Measurements from ENCODE around the gene MAP7.
"Not testable (repeated sequence)": the region's sequence is repeated elsewhere in the genome, so short reads cannot be mapped to it uniquely, and the experiment has no call there.

Gene MAP7

DNA sequence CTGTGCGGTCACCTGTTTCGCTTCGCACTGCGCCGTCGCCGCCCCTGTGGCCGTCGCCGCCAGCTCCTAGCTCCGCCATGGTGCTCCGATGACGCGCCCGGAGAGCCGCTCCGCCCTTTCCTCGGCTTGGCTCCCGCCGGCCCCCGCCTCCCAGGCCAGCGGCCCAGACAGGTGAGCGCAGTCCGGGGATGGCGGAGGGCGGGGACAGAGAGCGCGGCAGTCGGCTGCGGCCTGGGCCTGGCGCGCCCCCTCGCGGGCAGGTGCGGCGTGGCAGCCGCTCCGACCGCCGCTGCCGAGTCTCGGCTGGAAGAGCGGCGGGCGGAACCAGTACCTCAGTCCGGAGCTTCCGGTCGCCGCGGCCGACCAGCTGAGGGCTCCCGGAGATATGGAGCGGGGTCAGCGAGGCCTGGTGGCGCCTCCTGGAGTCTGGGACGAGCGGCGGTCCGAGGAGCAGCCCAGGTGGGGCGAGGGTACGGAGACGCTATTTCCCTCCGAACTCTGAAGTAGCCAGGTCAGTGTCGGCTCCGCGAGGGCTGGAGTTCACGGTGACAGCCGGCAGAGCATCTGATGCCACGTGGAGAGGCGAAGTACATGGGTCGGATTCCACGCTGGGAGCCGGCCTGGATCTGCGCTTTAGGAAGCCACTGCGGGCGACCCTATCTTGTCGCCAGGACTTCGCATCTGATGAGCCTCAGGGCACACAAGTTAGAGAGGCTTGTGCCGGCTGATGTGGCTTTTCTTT is at the start of gene MAP7:
Gene MAP7 (minus strand): TSS at position 93 of the 742 bp plus-strand sequence. CDS start 14 bp downstream, at position 79.
- DNase-seq: peak; percentile 51

DNA sequence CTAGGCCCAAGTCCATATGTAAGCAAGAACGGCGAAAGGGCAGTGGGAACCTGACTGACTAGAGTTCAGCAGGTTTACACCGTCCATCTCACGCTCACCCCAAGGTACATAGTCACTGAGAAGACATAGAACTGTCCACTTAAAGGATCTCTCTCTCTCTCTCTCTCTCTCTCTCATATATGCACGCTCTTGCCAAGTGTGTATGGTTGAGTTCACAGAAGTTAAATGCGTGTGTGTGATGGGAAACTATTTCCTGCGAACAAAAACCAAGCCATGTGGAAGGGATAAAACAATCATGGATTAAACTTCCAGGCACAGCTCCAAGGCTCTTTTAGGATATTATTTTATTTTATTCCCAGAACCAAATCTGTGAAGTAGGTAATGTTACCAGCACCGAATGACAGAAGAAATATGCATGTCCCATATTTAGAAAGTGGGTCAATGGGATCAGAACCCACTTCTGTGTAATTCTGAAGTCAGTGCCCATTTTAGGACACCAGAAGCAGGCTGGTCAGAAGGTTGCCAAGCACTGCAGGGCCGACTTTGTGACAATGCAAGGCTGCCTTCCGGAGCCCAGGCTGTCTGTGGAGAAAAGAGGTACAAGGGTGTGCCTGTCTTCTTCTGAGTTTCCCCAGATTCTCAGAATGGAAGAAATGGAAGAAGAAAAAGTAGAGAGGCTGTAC is 49.2 kb upstream of the MAP7 start:
- no peak for DNase-seq

DNA sequence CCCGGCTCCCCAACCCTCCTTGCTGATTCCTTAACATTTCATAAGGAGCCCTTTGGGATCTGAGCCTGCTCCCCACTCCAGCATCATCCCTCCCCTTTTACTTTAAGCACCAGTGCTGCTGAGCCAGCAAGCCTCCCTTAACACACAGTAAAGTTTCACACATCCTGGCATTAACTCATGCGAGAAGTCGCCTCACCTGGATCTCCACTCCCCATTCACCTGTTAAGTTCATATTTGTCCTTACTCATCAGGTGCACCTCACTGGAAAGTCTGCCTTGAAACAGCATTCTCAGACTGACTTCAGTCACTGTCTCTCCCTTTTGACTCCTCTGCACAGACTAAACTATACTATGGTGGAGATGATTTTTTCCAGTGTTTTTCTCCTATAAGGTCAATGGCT is 47.8 kb upstream of the MAP7 start:
- no peak for DNase-seq

DNA sequence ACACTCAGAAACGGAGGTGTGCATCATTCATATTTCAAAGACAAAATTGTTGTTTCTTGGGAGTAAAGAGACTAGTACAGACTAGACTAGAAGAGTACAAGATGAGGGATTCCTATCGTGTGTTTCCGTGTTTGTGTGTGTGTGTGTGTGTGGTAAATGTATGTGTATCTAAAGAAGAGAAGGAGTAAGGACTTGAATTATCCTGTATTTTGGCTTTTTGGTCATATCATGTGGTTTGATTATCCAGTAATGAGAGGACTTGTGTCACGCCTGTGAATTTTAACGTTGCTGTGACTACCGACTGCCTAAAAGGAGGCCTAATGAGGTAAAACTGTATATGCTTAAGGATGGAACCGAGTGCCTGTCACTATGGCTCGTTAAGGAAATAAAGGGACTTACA is 44.4 kb upstream of the MAP7 start:
- DNase-seq: no peak

DNA sequence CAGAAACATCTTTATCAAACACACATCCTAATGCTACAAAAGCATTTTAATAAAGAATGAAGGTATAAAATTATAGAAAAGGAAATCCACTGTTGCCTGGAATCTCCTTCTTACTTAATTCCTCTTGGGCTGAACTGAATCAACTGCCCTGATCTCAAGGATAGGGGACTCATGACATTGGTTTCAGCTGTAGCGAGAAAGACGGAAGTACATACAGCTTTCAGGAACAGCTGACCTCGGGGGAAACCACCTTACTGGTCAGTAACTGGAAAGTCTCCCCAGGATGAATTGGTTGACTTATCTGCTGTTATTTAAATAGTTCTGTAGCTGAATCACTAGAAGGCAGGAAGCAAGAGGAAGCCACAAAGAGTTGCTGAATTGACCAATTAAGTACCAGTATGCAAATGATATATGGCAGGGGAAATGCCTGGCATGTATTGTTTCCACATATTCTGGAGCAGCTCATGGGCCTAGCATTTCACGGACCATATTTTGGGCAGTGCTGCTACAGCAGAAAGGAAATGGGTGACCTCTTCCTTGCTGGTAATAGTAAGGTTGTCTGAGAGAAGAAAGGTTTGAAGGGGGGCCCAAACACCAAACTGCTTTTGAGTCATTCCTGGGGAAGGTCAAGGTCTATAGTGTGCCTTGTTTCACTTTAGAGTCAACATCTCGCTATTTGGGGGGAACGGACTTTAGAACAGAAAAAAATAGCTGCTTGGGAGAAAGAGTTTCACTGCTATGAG is 43.7 kb upstream of the MAP7 start:
- DNase-seq: peak; percentile 86

DNA sequence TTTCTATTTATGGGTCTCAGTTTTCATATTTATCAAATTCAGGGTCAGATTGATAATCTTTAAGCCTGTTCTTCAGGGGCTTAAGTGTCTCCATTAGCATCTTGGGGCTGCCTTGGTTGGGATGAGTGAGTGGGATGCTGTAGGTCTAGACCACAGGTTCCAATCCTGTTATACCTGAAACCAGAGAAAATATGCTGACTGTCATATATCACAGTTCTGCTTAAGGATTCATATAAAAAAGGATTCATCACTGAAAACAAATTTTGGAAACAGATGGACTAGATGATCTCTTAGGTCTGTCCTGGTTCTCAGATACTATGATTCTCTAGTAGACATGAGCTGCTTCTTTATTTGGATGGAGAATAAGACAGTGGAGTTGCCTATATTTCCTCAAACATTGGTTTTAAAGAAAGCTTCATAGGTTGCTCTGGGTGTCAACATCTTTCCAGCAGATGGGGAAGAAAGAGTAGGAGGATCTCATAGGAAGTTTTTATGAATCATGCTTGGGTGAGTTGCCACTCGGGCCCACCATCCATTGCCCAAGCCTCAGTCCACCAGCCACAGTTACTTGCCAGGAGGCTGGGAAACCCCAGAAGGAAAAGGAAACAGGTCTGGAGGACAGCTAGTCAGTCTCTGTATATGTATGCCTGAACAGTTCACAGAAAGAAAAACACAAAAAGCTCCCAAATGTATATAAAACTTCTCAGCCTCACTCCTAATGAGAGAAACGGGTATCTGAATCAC is 42.9 kb upstream of the MAP7 start:
- DNase-seq: no peak

DNA sequence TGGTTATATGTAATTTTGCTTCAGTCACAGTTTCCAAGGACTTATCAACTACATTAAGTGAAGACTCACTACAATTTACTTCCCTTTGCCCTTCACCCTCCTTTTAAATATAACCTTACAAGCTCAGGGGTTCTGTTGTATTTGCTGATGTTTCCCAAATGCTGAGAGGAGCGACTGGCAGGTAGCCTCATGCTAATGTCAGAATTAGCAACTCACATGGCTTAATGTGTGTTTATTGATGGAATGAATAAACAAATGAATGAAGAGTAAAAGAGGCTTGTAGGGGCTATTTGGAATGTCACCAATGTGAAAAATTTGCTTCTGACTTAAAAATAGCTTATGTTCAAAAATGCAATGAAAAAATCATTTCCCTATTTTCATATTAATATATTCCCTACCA is 41.4 kb upstream of the MAP7 start:
- no peak for DNase-seq

DNA sequence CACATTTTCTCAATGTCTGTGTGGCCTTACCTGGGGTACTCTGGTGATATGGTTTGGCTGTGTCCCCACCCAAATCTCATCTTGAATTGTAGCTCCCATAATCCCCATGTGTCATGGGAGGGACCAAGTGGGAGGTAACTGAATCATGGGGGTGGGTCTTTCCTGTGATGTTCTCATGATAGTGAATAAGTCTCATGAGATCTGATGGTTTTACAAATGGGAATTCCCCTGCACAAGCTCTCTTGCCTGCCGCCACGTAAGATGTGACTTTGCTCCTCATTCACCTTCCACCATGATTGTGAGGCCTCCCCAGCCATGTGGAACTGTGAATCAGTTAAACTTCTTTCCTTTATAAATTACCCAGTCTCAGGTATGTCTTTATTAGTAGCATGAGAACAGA is 40.6 kb upstream of the MAP7 start:
- DNase-seq: not testable (repeated sequence)

DNA sequence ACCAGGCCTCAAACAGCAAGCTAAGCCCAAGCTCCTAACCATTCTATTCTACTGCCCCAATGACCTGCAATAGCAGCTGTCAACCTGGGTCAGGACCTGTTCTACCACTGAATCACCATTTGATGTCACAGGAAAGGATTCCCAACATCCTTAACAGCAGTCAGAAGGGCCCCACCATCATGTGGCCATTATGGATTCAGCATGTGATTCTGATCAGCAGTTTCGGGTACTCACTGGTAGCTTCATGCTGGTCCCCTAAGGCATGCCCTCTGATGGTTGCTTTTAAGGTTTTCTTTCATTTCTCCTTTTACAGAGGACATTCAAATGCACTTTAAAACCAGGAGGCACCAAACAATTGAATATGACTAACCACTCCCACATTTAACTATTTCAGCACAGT is 37.3 kb upstream of the MAP7 start:
- no peak for DNase-seq

DNA sequence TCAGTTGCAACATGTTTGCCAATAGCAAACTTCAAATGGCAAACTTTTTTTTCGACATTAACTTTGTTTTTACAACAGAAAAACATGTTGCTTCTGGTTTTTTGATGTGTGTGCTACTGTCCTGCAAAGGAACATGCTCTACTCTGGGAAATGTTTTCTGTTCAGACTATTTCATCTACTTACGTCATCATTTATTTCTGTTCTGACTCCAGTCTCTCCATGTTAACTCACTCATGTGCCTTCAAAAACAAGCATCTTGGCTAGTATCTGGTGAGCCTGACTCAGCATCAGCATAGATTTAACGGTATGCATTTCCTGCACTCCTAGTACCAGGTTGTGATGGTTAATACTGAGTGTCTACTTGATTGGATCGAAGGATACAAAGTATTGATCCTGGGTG is 36.1 kb upstream of the MAP7 start:
- DNase-seq: peak; percentile 14

DNA sequence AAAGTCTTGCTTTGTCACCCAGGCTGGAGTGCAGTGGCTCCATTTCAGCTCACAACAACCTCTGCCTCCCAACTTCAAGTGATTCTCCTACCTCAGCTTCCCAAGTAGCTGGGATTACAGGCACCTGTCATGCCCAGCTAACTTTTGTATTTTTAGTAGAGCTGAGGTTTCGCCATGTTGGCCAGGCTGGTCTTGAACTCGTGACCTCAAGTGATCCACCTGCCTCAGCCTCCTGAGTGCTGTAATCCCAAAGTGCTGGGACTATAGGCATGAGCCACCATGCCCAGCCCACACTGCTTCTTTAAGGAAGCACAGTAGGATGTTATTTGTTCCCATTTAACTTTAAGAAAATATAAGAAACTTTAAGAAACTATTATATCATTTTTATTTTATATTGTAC is 35.3 kb upstream of the MAP7 start:
- not testable (repeated sequence) for DNase-seq

DNA sequence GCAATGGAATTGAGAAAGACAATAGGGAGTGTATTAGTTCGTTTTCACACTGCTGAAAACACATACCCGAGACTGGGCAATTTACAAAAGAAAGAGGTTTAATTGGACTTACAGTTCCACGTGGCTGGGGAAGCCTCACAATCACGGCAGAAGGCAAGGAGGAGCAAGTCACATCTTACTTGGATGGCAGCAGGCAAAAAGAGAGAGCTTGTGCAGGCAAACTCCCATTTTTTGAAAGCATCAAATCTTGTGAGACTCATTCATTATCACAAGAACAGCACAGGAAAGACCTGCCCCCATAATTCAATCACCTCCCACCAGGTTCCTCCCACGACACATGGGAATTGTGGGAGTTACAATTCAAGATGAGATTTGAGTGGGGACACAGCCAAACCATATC is 34.1 kb upstream of the MAP7 start:
- DNase-seq: not testable (repeated sequence)

DNA sequence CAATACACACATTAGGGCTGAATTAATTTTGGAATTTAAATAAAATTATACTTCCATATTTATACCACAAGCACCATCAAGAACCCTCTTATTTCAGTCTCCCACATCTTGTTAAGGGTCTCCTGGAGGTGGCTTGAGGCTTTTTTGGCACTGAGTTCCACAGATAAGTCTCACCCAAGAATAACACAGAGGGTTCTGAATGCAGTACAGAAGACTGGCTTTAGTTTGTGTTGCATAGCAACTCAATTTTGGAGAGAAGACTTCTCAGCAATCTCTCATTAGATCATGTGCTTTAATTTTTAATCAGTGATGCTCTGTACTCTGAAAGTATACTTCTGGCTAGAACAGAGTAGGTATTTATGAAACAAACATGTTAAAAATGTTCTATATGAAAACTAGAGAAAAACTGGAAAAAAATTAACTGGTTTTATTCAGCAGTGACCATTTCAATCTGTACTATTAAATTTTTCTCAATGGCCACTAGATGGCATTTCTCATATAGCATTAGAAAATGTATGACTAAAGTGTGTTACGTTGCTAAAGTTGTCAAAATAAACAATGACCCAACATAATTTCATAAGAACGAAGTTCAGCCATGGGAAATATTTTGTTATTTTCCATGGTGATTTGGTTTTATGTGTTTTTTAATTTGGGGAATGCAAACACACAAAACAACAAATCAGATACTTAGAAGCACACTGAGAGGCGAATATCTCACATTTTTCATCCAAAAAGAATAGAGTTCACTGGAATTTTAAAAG is 32.7 kb upstream of the MAP7 start:
- DNase-seq: peak; percentile 11

DNA sequence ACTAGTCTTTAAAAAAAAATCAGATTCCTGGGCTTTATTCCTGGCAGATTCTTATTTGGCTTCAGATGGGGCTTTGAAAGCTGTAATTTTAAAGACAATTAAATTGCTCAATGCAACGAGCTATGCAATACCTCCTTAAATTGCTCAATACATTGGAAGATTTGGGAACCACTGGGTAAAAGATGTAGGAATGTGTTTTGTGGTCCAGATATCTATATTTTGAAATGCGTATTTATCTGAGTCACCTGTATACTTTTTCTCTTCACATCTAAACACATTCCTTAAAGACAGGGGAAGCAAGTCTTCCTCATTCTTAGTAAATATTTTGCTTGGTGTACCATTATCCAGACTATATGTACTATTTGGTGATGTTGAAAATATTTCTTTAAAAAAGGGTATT is 29.6 kb upstream of the MAP7 start:
- DNase-seq: no peak

DNA sequence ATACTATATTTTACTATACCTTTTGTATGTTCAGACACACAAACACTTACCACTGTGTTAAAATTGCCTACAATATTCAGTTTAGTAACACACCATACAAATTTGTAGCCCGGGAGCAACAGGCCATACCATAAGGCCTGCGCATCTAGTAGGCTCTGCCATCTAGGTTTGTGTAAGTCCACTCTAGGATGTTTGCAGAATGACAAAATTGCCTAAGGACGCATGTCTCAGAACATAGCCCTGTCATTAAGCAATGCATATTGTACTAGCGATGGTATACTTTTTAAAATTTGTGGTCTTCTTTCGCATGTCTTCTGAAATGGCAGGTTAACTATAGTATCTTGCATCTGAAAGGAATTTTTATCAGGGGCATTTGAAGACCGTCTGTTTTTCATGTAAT is 26.6 kb upstream of the MAP7 start:
- DNase-seq: no peak

DNA sequence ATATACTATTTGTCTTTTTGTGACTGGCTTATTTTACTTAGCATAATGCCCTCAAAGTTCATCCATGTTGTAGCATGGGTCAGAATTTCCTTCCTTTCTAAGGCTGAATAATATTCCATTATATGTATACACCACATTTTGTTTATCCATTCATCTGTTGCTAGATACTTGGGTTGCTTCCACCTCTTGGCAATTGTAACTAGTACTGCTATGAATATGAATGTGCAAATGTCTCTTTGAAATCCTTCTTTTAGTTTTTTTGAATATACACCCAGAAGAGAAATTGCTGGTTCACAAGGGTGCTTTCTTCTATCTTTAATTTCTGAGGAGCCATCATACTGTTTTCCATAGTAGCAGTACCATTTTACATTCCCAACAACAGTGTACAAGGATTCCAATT is 21.3 kb upstream of the MAP7 start:
- no peak for DNase-seq

DNA sequence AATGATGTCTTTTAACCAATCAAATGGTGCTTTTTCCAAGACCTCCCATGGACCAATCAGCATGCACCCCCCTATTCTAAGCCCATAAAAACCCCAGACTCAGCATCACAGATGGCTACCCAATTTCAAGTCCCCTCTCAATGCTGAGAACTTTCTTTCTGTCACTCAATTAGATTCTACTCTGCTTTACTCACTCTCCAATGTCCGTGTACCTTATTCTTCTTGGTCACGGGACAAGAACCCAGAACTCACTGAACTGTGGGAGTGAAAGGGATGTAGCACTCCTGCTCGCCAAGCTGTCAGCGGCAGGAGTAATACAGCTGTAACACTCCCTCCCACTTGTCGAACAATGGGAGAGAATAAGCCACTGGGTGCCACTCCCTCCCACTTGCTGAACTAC is 20.8 kb upstream of the MAP7 start:
- DNase-seq: no peak

DNA sequence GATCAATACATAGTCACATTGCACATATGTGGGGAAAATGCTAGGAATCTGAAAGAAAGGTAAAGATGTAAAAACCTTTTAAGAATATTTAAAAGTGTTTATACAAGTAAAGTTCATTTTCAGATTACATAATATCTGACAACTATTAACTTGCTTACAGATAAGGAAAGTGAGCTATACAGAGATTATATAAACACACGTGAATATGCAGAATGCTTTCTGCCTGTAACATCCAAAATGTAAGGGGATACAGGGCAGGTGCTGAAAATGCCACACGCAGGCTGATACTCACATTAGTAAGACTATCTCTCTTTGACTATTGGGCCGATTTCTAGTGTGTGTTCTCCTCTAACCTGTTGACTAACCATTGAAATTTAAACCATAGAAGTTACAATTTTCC is 17.9 kb upstream of the MAP7 start:
- no peak for DNase-seq

DNA sequence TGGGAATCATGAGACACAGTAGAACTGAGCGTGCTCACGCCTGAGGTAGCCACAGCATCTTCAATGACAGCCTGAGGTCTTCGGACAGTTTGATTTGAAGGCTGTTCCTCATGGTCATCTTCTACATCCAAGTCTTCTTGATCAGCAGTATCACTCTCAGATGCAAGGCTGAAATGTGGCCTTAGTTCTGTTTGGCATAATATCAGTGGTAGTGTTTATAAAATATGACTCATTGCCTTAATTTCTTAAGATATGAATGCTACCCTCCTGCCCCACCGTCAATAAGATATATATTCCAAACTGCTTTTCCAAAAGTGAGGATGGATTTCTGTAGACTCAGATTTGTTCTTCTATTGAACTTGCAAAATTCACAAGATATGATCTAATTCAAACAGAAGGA is 17.5 kb upstream of the MAP7 start:
- DNase-seq: no peak

DNA sequence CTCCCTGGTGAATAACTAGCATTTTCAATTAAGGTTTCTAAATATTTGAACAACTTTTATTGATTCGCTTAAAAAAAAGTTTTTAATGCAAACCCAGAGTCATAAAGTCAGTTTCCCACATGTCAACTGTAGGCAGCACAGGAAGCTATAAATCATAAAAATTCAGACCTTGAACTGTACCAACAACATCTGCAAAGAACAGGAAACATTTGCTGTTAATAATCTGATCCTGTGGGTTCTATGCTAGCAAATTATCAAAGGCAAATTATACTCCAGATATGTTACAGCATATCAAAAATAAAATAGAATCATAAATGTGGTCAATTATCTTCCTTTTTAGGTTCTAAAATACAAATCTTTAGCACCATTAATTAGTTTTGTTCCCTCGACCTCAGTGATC is 16.6 kb upstream of the MAP7 start:
- no peak for DNase-seq

DNA sequence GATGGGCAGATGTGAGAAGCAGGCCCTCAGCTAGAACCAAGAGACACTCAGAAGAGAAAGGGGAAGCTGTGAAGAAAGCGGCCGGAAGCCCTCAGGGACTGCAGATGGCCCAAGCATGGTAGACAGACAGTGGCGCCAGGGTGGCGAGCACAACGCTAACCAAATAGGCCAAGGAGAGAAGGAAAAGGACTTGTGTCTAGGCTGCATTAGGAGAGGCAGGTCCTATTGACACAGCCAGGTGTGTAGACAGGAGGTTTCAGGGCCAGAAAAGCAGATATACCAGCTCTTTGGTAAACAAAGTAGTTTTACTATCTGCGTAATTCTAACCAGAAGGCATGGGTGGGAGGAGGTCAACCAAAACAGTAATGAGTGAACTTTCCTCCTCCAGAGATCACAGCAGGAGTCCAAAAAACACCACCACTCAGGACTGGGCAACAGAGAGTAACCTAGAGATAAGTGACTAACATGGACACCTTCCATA is 15.8 kb upstream of the MAP7 start:
- no peak for DNase-seq

DNA sequence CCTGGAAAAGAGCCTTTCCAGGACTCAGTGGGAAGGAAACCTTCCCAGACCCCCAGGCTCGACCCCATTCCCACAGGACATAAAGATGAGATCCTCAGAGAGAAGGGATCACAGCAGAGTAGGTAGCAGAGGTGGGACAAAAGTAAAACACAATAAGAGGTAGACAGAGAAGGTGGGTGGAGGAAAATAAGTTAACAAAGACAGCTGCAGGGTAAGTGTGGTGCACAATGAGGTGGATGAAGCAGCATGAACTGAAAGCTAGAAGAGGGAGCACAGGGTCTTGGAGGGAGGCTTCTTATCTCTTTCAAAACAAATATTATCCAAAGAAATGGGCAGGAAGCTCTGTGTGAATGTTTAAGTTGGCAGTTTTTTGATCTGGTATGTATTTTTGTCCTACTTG is 14.0 kb upstream of the MAP7 start:
- DNase-seq: no peak

Data from activated CD4-positive, alpha-beta T cell treated with anti-CD3 and anti-CD28 coated beads, Interleukin-2, amount 50 U/mL, for 16 hours (primary cell).